ENCODE data around the gene ADAMTS2.

The ADAMTS2 gene

DNA sequence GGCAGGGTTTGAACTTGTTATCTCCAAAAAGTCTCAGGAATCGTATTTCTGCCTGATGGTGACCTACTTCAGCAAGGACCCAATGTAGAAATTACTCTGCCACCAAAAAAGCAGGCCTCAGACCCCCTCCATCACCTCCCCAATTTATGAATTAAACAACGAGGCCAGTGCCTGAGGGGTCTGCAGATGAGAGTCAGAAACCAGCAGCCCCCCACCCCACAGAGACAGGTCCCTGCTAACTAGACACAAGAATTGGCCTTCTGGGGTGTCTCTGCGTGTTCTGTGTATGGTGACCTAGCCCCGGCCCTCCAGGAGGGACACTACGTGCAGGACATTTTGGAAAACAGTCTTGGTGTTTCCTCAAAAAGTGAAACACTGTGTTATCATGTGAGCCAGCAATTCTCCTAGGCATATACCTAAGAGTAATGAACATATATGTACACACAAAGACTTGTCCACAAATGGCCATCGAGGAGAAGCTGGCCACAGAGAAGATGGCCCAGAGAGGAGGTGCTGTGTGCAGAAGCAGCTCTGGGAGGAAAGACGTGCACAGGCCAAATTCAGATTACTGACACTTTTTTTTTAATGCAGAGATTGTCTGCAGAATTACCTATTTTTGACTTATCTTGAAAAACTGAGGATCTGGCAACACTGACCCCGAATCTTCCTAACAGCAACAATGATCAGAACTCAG lies 93.8 kb downstream of the ADAMTS2 start:
- Mint-ChIP-seq H3K36me3 (peaks cover 4% of the 10 kb centered on the region), H3K4me1 (ENCODE audit: low read depth) (no peaks in the 10 kb centered on the region), H3K27ac (no peak overlapping the region), H3K27me3 (peaks cover 4% of the 10 kb centered on the region), H3K4me3 (no peak overlapping the region), H3K9me3 (ENCODE audit: low read depth) (peaks cover 14% of the 10 kb centered on the region)

- peaks cover 16% of the 10 kb centered on the region for H3K9me3 Mint-ChIP-seq (ENCODE audit: low read depth)
- H3K36me3 Mint-ChIP-seq = peaks cover 4% of the 10 kb centered on the region
- no peaks in the 10 kb centered on the region for H3K4me1 Mint-ChIP-seq (ENCODE audit: low read depth)
- H3K4me3 Mint-ChIP-seq = no peak overlapping the region
- H3K27ac Mint-ChIP-seq = no peak overlapping the region
- H3K27me3 Mint-ChIP-seq = peaks cover 2% of the 10 kb centered on the region
Measured at GRCh38 chr5:179250561-179251225, 94.6 kb downstream of the ADAMTS2 start.

- Mint-ChIP-seq H3K27me3 (peaks cover 2% of the 10 kb centered on the region), H3K4me1 (ENCODE audit: low read depth) (no peaks in the 10 kb centered on the region), H3K36me3 (peaks cover 4% of the 10 kb centered on the region), H3K27ac (no peak overlapping the region), H3K9me3 (ENCODE audit: low read depth) (peaks cover 16% of the 10 kb centered on the region), H3K4me3 (no peak overlapping the region)
Measured at GRCh38 chr5:179246227-179246626, 99.0 kb downstream of the ADAMTS2 start.

GRCh38 chr5:179245031-179245430 lies 100.2 kb downstream of the ADAMTS2 start:
- H3K27me3 Mint-ChIP-seq = peaks cover 9% of the 10 kb centered on the region
- no peaks in the 10 kb centered on the region for H3K4me1 Mint-ChIP-seq (ENCODE audit: low read depth)
- H3K4me3 Mint-ChIP-seq = no peak overlapping the region
- peaks cover 4% of the 10 kb centered on the region for H3K36me3 Mint-ChIP-seq
- H3K9me3 Mint-ChIP-seq (ENCODE audit: low read depth) = peaks cover 16% of the 10 kb centered on the region
- no peak overlapping the region for H3K27ac Mint-ChIP-seq

DNA sequence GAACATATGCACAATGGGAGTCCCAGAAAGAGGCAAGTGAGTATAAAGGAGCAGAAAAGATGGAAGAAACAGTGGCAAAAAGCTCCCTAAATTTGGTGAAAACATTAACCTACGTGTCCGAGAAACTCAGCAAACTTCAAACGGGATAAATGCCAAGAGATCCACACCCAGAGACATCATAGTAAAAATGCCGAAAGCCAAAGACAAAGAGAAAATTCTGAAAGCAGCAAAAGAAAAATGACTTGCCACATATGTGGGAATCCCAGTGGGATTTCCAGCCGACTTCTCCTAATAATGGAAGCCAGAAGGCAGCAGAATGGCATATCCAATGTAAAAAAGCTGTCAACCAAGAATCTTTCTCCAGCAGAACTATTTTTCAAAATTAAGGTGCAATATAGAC lies 101.2 kb downstream of the ADAMTS2 start:
- H3K36me3 Mint-ChIP-seq = peaks cover 4% of the 10 kb centered on the region
- H3K9me3 Mint-ChIP-seq (ENCODE audit: low read depth) = peaks cover 16% of the 10 kb centered on the region
- no peaks in the 10 kb centered on the region for H3K4me1 Mint-ChIP-seq (ENCODE audit: low read depth)
- H3K4me3 Mint-ChIP-seq = no peak overlapping the region
- no peak overlapping the region for H3K27ac Mint-ChIP-seq
- peaks cover 19% of the 10 kb centered on the region for H3K27me3 Mint-ChIP-seq

- Mint-ChIP-seq H3K27ac (no peak overlapping the region), H3K36me3 (peaks cover 4% of the 10 kb centered on the region), H3K4me3 (no peak overlapping the region), H3K27me3 (peaks cover 20% of the 10 kb centered on the region), H3K9me3 (ENCODE audit: low read depth) (peaks cover 16% of the 10 kb centered on the region), H3K4me1 (ENCODE audit: low read depth) (no peaks in the 10 kb centered on the region)
Measured at GRCh38 chr5:179243333-179243732, 101.9 kb downstream of the ADAMTS2 start.

GRCh38 chr5:179242676-179243075 lies 102.6 kb downstream of the ADAMTS2 start:
- Mint-ChIP-seq H3K27ac (no peak overlapping the region), H3K36me3 (peaks cover 4% of the 10 kb centered on the region), H3K4me1 (ENCODE audit: low read depth) (no peaks in the 10 kb centered on the region), H3K27me3 (peaks cover 20% of the 10 kb centered on the region), H3K9me3 (ENCODE audit: low read depth) (peaks cover 15% of the 10 kb centered on the region), H3K4me3 (no peak overlapping the region)

- Mint-ChIP-seq H3K4me1 (ENCODE audit: low read depth) (no peaks in the 10 kb centered on the region), H3K9me3 (ENCODE audit: low read depth) (peaks cover 7% of the 10 kb centered on the region), H3K27me3 (peaks cover 18% of the 10 kb centered on the region), H3K27ac (no peak overlapping the region), H3K36me3 (no peaks in the 10 kb centered on the region), H3K4me3 (no peak overlapping the region)
Measured at GRCh38 chr5:179241764-179242370, 103.4 kb downstream of the ADAMTS2 start.

GRCh38 chr5:179241175-179241574 lies 104.1 kb downstream of the ADAMTS2 start:
- H3K27ac Mint-ChIP-seq = no peak overlapping the region
- peaks cover 18% of the 10 kb centered on the region for H3K27me3 Mint-ChIP-seq
- H3K4me3 Mint-ChIP-seq = no peak overlapping the region
- H3K36me3 Mint-ChIP-seq = no peaks in the 10 kb centered on the region
- no peaks in the 10 kb centered on the region for H3K4me1 Mint-ChIP-seq (ENCODE audit: low read depth)
- H3K9me3 Mint-ChIP-seq (ENCODE audit: low read depth) = peaks cover under 1% of the 10 kb centered on the region

DNA sequence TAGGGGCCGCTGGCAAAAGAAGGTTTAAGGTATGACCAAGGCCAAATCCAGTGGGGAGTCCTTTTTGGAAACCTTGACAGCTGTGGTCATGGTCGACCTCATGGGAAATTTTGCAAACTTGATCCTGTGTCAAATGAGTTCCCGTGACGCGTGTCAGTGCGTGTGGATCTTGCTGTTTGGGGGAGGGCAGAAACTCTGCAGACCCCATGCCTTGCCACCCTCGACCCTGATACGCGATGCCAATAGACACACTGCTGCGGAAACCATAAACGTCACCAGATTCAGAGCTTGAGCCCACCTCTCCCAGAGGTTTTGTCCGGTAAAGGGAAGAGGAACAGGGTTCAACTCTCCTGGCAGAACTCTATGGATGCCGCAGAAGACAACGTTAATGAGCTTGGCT lies 104.7 kb downstream of the ADAMTS2 start:
- no peaks in the 10 kb centered on the region for H3K4me1 Mint-ChIP-seq (ENCODE audit: low read depth)
- H3K36me3 Mint-ChIP-seq = no peaks in the 10 kb centered on the region
- no peak overlapping the region for H3K4me3 Mint-ChIP-seq
- H3K27me3 Mint-ChIP-seq = peaks cover 18% of the 10 kb centered on the region
- H3K9me3 Mint-ChIP-seq (ENCODE audit: low read depth) = no peaks in the 10 kb centered on the region
- no peak overlapping the region for H3K27ac Mint-ChIP-seq

GRCh38 chr5:179239256-179240135 lies 105.8 kb downstream of the ADAMTS2 start:
- Mint-ChIP-seq H3K4me1 (ENCODE audit: low read depth) (no peaks in the 10 kb centered on the region), H3K27ac (no peak overlapping the region), H3K4me3 (no peak overlapping the region), H3K9me3 (ENCODE audit: low read depth) (no peaks in the 10 kb centered on the region), H3K36me3 (no peaks in the 10 kb centered on the region), H3K27me3 (peaks cover 18% of the 10 kb centered on the region)

GRCh38 chr5:179238628-179238970 lies 106.7 kb downstream of the ADAMTS2 start:
- H3K4me3 Mint-ChIP-seq = no peak overlapping the region
- no peak overlapping the region for H3K27ac Mint-ChIP-seq
- no peaks in the 10 kb centered on the region for H3K9me3 Mint-ChIP-seq (ENCODE audit: low read depth)
- H3K36me3 Mint-ChIP-seq = no peaks in the 10 kb centered on the region
- H3K4me1 Mint-ChIP-seq (ENCODE audit: low read depth) = no peaks in the 10 kb centered on the region
- peaks cover 18% of the 10 kb centered on the region for H3K27me3 Mint-ChIP-seq

GRCh38 chr5:179237770-179238627 lies 107.3 kb downstream of the ADAMTS2 start:
- Mint-ChIP-seq H3K4me3 (no peak overlapping the region), H3K36me3 (no peaks in the 10 kb centered on the region), H3K27me3 (peaks cover 18% of the 10 kb centered on the region), H3K9me3 (ENCODE audit: low read depth) (no peaks in the 10 kb centered on the region), H3K27ac (no peak overlapping the region), H3K4me1 (ENCODE audit: low read depth) (no peaks in the 10 kb centered on the region)
